HepG2 (cell line): ENCODE data around the gene TBX6. TPM values are rescaled to one million over a fixed set of nuclear protein-coding genes. Genes with fewer than 3 reads are reported as not detected.

Experiments used
- ATF1 ChIP-seq: IDR thresholded peaks from 2 replicates; pipeline ENCODE4 v1.6.1; 2016; ENCODE audit warnings: mild to moderate bottlenecking, control low read depth
- ATRX ChIP-seq: sonication (generic); formaldehyde crosslinking; IDR thresholded peaks from 2 replicates; pipeline ENCODE4 v1.4.0; 2020; ENCODE audit warnings: missing genetic modification reagents, borderline replicate concordance
- CBX1 ChIP-seq: IDR thresholded peaks from one replicate; pipeline ENCODE4 v1.6.1; 2016; ENCODE audit warnings: antibody characterized with exemption, low read depth
- DNMT3B ChIP-seq: conservative IDR thresholded peaks from 2 replicates; pipeline ENCODE4 v1.6.1; 2016; ENCODE audit warnings: missing biosample characterization, control low read depth
- ESRRA ChIP-seq: sonication (generic); formaldehyde crosslinking; IDR thresholded peaks from 2 replicates; pipeline ENCODE4 v1.5.1; 2020; ENCODE audit warnings: mild to moderate bottlenecking, low read depth, missing genetic modification reagents
- FOXC1 ChIP-seq: sonication (generic); formaldehyde crosslinking; IDR thresholded peaks from 2 replicates; pipeline ENCODE4 v1.8.0; 2022; ENCODE audit warnings: mild to moderate bottlenecking, missing genetic modification reagents, borderline replicate concordance
- HMG20B ChIP-seq: conservative IDR thresholded peaks from 2 replicates; pipeline ENCODE4 v1.6.1; 2016; ENCODE audit warnings: missing genetic modification reagents, missing compliant biosample characterization
- HOXA5 ChIP-seq: sonication (generic); formaldehyde crosslinking; IDR thresholded peaks from 2 replicates; pipeline ENCODE4 v1.4.0; 2020; ENCODE audit warnings: missing genetic modification reagents
- KLF16 ChIP-seq, 2 experiments: sonication (generic) in 1 of 2; formaldehyde crosslinking in 1 of 2; IDR thresholded peaks; 2 replicates each; pipeline versions ENCODE4 v1.6.1 to v1.8.0; 2016 to 2023; ENCODE audit warnings: missing genetic modification reagents in 2 of 2, missing compliant biosample characterization in 1 of 2
- KMT2A ChIP-seq: sonication (generic); formaldehyde crosslinking; IDR thresholded peaks from 2 replicates; pipeline ENCODE4 v1.4.0; 2020; ENCODE audit warnings: missing genetic modification reagents
- MTF1 ChIP-seq: sonication (generic); formaldehyde crosslinking; IDR thresholded peaks from 2 replicates; pipeline ENCODE4 v1.5.0; 2020; ENCODE audit warnings: missing genetic modification reagents
- MXD4 ChIP-seq: IDR thresholded peaks from 2 replicates; pipeline ENCODE4 v1.6.1; 2016; ENCODE audit warnings: mild to moderate bottlenecking, missing biosample characterization, missing genetic modification reagents
- NFATC3 ChIP-seq: sonication (generic); formaldehyde crosslinking; IDR thresholded peaks from 2 replicates; pipeline ENCODE4 v1.5.1; 2020; ENCODE audit warnings: mild to moderate bottlenecking, missing genetic modification reagents
- PITX1 ChIP-seq: sonication (generic); formaldehyde crosslinking; IDR thresholded peaks from 2 replicates; pipeline ENCODE4 v1.5.1; 2020; ENCODE audit warnings: mild to moderate bottlenecking, missing genetic modification reagents
- POLR2AphosphoS2 ChIP-seq: IDR thresholded peaks from 2 replicates; pipeline ENCODE4 v1.6.1; 2011; ENCODE audit warnings: low read depth, low read length, improper control_type of control experiment
- RBFOX2 ChIP-seq: fragments of 200-400 bp; formaldehyde crosslinking; IDR thresholded peaks from 2 replicates; pipeline ENCODE4 v1.6.1; 2017; ENCODE audit warnings: low read depth, mild to moderate bottlenecking, low read length
- RBM22 ChIP-seq: fragments of 200-400 bp; formaldehyde crosslinking; optimal IDR thresholded peaks from 2 replicates; pipeline ENCODE3; 2017; ENCODE audit warnings: mild to moderate bottlenecking, low read length, moderate library complexity
- SMYD3 ChIP-seq: sonication (generic); formaldehyde crosslinking; IDR thresholded peaks from 2 replicates; pipeline ENCODE4 v1.8.1; 2023; ENCODE audit warnings: mild to moderate bottlenecking, missing genetic modification reagents
- SNRNP70 ChIP-seq: fragments of 200-400 bp; formaldehyde crosslinking; IDR thresholded peaks from 2 replicates; pipeline ENCODE4 v1.6.1; 2017; ENCODE audit warnings: mild to moderate bottlenecking, low read depth, low read length, moderate library complexity
- TFDP2 ChIP-seq: sonication (generic); formaldehyde crosslinking; IDR thresholded peaks from 2 replicates; pipeline ENCODE4 v1.4.0; 2020; ENCODE audit warnings: missing genetic modification reagents
- TGIF2 ChIP-seq: IDR thresholded peaks from 2 replicates; pipeline ENCODE4 v1.6.1; 2016; ENCODE audit warnings: control low read depth, missing compliant biosample characterization
- XBP1 ChIP-seq: sonication (generic); formaldehyde crosslinking; IDR thresholded peaks from 2 replicates; pipeline ENCODE4 v1.5.0; 2020; ENCODE audit warnings: missing genetic modification reagents
- YEATS2 ChIP-seq: sonication (generic); formaldehyde crosslinking; IDR thresholded peaks from 2 replicates; pipeline ENCODE4 v1.4.0; 2020; ENCODE audit warnings: missing genetic modification reagents, borderline replicate concordance
- ZFYVE20 ChIP-seq: sonication (generic); formaldehyde crosslinking; IDR thresholded peaks from 2 replicates; pipeline ENCODE4 v1.8.0; 2023; ENCODE audit warnings: low read depth, mild to moderate bottlenecking, moderate library complexity, missing genetic modification reagents, borderline replicate concordance
- ZNF136 ChIP-seq: sonication (generic); formaldehyde crosslinking; IDR thresholded peaks from 2 replicates; pipeline ENCODE4 v1.8.1; 2022; ENCODE audit warnings: low read depth, mild to moderate bottlenecking, moderate library complexity, missing genetic modification reagents
- ZNF576 ChIP-seq: sonication (generic); formaldehyde crosslinking; IDR thresholded peaks from 2 replicates; pipeline ENCODE4 v1.4.0; 2020; ENCODE audit warnings: mild to moderate bottlenecking, missing genetic modification reagents
- polyA plus RNA-seq, 8 experiments: library from polyadenylated mRNA; depleted of rRNA in 3 of 8; stranded (reverse) in 7 of 8; unstranded in 1 of 8; fragments of >200 nt; fragmentation: Illumina TruSeq in 4 of 8; extraction: Trizol in 4 of 8; gene quantifications; 2 replicates each; pipeline versions ENCODE4 v1.2.1 to v1.2.3, GENCODE V29; 2011 to 2016; ENCODE audit warnings: low read depth in 4 of 8, missing spikeins in 1 of 8, mixed read lengths in 1 of 8; ENCODE audit not compliant: insufficient read depth in 1 of 8
- total RNA-seq, 5 experiments: library from RNA; depleted of rRNA; stranded (reverse); fragments of >200 nt; fragmentation: Illumina TruSeq; extraction: Trizol; gene quantifications; 2 replicates each; pipeline ENCODE4 v1.2.3, GENCODE V29; 2016; ENCODE audit warnings: low read depth in 1 of 5
- TF ChIP-seq, protein P1 (sequence below): IDR thresholded peaks from 2 replicates; pipeline ENCODE4 v1.6.1; 2018; ENCODE audit warnings: missing genetic modification reagents, mild to moderate bottlenecking, missing compliant biosample characterization
- TF ChIP-seq, protein P2 (sequence below): IDR thresholded peaks from 2 replicates; pipeline ENCODE4 v1.6.1; 2016; ENCODE audit warnings: control low read depth

TBX6 gene
- total and polyA plus RNA-seq, 2 of the 13 experiments (the other 11 are each of a cell fraction or from before 2014, with no cell fraction given), result 0.24 to 0.42 TPM

DNA sequence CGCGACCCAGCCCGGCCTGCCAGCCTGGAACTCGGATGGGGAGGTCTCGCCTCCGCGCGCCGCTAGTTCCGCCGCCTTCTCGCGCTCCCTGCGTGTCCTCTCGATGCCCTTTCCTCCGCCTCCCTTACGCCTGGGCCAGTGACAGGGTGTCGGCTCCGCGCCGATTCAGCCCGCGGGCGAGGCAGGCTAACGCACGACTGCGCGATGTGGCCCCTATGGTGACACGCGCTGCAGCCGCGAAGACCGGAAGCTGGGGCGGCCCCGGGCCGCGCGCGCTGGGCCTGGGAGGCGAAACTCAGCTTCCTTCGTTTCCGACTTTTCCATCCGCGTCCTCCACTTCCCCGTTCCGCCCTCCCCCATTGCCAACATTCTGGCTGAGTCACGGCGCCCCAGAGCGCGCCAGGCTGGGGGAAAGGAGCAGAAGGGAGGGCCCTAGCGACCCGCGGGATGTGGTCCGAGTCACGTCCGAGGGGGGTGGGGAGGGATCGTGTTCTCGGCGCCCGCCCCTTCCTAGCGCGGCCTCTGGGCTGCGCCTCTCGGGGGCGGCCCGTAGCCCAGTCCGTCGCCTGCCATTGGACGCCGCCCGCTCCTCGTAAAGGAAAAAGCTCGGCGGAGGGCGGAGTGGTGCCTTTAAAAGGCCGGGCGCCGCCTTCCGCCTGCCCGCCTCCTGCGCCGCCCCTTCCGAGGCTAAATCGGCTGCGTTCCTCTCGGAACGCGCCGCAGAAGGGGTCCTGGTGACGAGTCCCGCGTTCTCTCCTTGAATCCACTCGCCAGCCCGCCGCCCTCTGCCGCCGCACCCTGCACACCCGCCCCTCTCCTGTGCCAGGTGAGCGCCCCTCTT is 26.4 kb downstream of the TBX6 start, which contains the start of gene ALDOA (continued):
- TF ChIP-seq PITX1 (CRISPR knock-in tag), result peak; percentile 76
- no peak; the same call in 1 of the 2 replicates for TF ChIP-seq NFATC3 (CRISPR knock-in tag)
- peak; percentile 33 for TF ChIP-seq CBX1
- TF ChIP-seq DNMT3B (CRISPR knock-in tag), result peak; percentile 67; the same call in 1 of the 2 replicates
- peak; percentile 91 for TF ChIP-seq ESRRA
- TF ChIP-seq, protein P1, sequence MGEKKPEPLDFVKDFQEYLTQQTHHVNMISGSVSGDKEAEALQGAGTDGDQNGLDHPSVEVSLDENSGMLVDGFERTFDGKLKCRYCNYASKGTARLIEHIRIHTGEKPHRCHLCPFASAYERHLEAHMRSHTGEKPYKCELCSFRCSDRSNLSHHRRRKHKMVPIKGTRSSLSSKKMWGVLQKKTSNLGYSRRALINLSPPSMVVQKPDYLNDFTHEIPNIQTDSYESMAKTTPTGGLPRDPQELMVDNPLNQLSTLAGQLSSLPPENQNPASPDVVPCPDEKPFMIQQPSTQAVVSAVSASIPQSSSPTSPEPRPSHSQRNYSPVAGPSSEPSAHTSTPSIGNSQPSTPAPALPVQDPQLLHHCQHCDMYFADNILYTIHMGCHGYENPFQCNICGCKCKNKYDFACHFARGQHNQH (CRISPR knock-in tag), result peak; percentile 97
- TF ChIP-seq, protein P2, sequence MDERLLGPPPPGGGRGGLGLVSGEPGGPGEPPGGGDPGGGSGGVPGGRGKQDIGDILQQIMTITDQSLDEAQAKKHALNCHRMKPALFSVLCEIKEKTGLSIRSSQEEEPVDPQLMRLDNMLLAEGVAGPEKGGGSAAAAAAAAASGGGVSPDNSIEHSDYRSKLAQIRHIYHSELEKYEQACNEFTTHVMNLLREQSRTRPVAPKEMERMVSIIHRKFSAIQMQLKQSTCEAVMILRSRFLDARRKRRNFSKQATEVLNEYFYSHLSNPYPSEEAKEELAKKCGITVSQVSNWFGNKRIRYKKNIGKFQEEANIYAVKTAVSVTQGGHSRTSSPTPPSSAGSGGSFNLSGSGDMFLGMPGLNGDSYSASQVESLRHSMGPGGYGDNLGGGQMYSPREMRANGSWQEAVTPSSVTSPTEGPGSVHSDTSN (CRISPR knock-in tag), result no peak; the same call in 1 of the 2 replicates
- TF ChIP-seq ZNF576 (CRISPR knock-in tag), result peak; percentile 74
- TF ChIP-seq KLF16 (CRISPR knock-in tag; IDR thresholded peaks at IDR 0.05), result peak in 1 of 2 experiments; percentile 93; a peak in 3 of 4 replicates
- TF ChIP-seq XBP1 (CRISPR knock-in tag), result peak; percentile 31
- peak; percentile 22; the same call in 1 of the 2 replicates for TF ChIP-seq SMYD3 (CRISPR knock-in tag)
- TF ChIP-seq ATF1, result peak; percentile 61; the same call in 1 of the 2 replicates
- peak; percentile 99 for TF ChIP-seq RBFOX2
- TF ChIP-seq YEATS2 (CRISPR knock-in tag), result peak; percentile 95
- peak; percentile 97 for TF ChIP-seq TFDP2 (CRISPR knock-in tag)
- TF ChIP-seq FOXC1 (CRISPR knock-in tag), result peak; percentile 99
- TF ChIP-seq ATRX, result no peak
- TF ChIP-seq HOXA5, result peak; percentile 79
- TF ChIP-seq POLR2AphosphoS2, result peak; percentile 91; the same call in 1 of the 2 replicates
- peak; percentile 96; the same call in 1 of the 2 replicates for TF ChIP-seq ZNF136 (CRISPR knock-in tag)
- TF ChIP-seq ZFYVE20 (CRISPR knock-in tag), result peak; percentile 89; the same call in 1 of the 2 replicates
- peak; percentile 85 for TF ChIP-seq MTF1 (CRISPR knock-in tag)
- no peak for TF ChIP-seq SNRNP70
- peak; percentile 76 for TF ChIP-seq TGIF2 (CRISPR knock-in tag)
- peak; percentile 87 for TF ChIP-seq RBM22
- peak; percentile 91 for TF ChIP-seq MXD4 (CRISPR knock-in tag)
- peak; percentile 68 for TF ChIP-seq HMG20B
- TF ChIP-seq KMT2A, result peak; percentile 81
